Measurements from ENCODE around the gene PDE3B.
A peak's percentile ranks its signal among the peaks of the same experiment; 100 is the strongest.
"Not testable (repeated sequence)": the region's sequence is repeated elsewhere in the genome, so short reads cannot be mapped to it uniquely, and the experiment has no call there.

Gene PDE3B

GRCh38 chr11:14643697-14644225 is at the start of gene PDE3B:
Gene PDE3B, plus strand, starts transcription at chr11:14643804. Its CDS starts 272 bp downstream, at chr11:14644076.
- TF ChIP-seq, protein P1, sequence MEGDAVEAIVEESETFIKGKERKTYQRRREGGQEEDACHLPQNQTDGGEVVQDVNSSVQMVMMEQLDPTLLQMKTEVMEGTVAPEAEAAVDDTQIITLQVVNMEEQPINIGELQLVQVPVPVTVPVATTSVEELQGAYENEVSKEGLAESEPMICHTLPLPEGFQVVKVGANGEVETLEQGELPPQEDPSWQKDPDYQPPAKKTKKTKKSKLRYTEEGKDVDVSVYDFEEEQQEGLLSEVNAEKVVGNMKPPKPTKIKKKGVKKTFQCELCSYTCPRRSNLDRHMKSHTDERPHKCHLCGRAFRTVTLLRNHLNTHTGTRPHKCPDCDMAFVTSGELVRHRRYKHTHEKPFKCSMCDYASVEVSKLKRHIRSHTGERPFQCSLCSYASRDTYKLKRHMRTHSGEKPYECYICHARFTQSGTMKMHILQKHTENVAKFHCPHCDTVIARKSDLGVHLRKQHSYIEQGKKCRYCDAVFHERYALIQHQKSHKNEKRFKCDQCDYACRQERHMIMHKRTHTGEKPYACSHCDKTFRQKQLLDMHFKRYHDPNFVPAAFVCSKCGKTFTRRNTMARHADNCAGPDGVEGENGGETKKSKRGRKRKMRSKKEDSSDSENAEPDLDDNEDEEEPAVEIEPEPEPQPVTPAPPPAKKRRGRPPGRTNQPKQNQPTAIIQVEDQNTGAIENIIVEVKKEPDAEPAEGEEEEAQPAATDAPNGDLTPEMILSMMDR (conservative IDR thresholded peaks at IDR 0.05; ENCODE audit: low read length), result no peak
- DNase-seq (ENCODE audit: low read depth), result peak; percentile 8
- H3K4me3 ChIP-seq (ENCODE audit: low read length), result peak within 1 kb of the TSS; percentile 65

- not testable (repeated sequence) for H3K4me3 ChIP-seq (ENCODE audit: low read length); DNase-seq (ENCODE audit: low read depth)
These were observed 48.3 kb upstream of the PDE3B start for GRCh38 chr11:14595261-14595660.

DNA sequence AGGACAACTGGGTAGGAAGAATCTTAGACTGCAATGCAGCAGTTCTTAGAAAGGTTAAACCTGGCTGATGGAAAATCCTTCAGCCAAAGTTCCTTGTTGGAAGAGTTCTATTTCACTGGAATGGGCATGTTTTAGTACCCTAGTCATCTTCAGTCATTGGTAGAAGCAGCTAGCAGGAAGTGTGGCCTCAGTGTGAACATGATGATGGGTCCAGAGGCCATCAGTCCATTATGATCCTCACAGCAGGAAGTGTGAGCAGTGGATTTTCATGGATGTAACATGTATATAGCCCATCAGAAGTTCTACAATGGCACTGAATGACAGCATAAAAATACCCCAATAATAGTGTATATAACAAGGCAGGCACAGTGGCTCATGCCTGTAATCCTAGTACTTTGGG is 35.9 kb upstream of the PDE3B start:
- DNase-seq (ENCODE audit: low read depth), result no peak
- no peak overlapping the region for H3K4me3 ChIP-seq (ENCODE audit: low read length)
- TF ChIP-seq, protein P1 (conservative IDR thresholded peaks at IDR 0.05; ENCODE audit: low read length), result no peak

DNA sequence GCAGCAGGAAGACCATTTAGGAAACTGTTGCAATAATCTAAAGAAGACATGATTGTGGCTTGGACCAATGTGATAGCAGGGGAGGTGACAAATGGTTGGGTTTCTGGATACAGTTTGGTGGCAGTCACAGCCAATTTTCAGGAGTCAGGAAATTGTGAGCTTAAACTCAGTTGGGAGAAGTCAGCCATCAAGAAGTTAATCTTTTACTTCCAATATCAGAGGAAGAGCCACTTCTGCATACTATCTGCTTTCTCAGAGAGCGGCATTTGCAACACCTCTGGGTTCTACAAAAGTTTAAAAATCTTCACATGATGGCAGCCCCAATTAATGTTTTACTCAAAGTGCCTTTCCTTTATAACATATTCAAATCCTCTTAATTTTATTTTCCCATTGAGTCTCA is 33.7 kb upstream of the PDE3B start:
- no peak for DNase-seq (ENCODE audit: low read depth)
- TF ChIP-seq, protein P1 (conservative IDR thresholded peaks at IDR 0.05; ENCODE audit: low read length), result no peak
- no peak overlapping the region for H3K4me3 ChIP-seq (ENCODE audit: low read length)

- DNase-seq (ENCODE audit: low read depth), result no peak
- TF ChIP-seq, protein P1 (conservative IDR thresholded peaks at IDR 0.05; ENCODE audit: low read length), result no peak
- no peak overlapping the region for H3K4me3 ChIP-seq (ENCODE audit: low read length)
These were observed 31.7 kb upstream of the PDE3B start for GRCh38 chr11:14611939-14612338.

- TF ChIP-seq, protein P1 (conservative IDR thresholded peaks at IDR 0.05; ENCODE audit: low read length), result no peak
These were observed 30.9 kb upstream of the PDE3B start for GRCh38 chr11:14612694-14613093.

GRCh38 chr11:14614091-14614622 is 29.4 kb upstream of the PDE3B start:
- TF ChIP-seq, protein P1 (conservative IDR thresholded peaks at IDR 0.05; ENCODE audit: low read length), result no peak
- no peak for DNase-seq (ENCODE audit: low read depth)
- H3K4me3 ChIP-seq (ENCODE audit: low read length), result no peak overlapping the region

More at GRCh38 chr11:14612694-14613093, 30.9 kb upstream of the PDE3B start:
- H3K4me3 ChIP-seq (ENCODE audit: low read length), result no peak overlapping the region
- no peak for DNase-seq (ENCODE audit: low read depth)
